Liver (tissue), 9 donors: Measurements from ENCODE around the gene ZIC1. TPM values are rescaled to one million over a fixed set of nuclear protein-coding genes. Genes with fewer than 3 reads are reported as not detected.

ENCODE experiments used
- DNase-seq: peaks from one replicate; pipeline ENCODE4 v3.0.0-alpha.2; 2017; ENCODE audit warnings: low spot score
- H3K27ac ChIP-seq, 2 donors: one replicate each; pipeline ENCODE4 v1.7.0; 2013; ENCODE audit warnings: inconsistent platforms in 2 of 2, low read length in 2 of 2, control low read depth in 1 of 2, low read depth in 1 of 2, mild to moderate bottlenecking in 1 of 2
- H3K27me3 ChIP-seq, 4 donors: one replicate each; pipeline versions ENCODE4 v1.6.1 to v1.7.0; 2013; ENCODE audit warnings: low read length in 3 of 4, inconsistent platforms in 1 of 4, mild to moderate bottlenecking in 1 of 4, moderate library complexity in 1 of 4; ENCODE audit not compliant: control insufficient read depth in 4 of 4, insufficient read depth in 4 of 4
- H3K36me3 ChIP-seq, 4 donors: one replicate each; pipeline versions ENCODE4 v1.6.1 to v1.7.0; 2013; ENCODE audit warnings: low read length in 3 of 4, mild to moderate bottlenecking in 3 of 4, low read depth in 1 of 4, moderate library complexity in 1 of 4; ENCODE audit not compliant: control insufficient read depth in 4 of 4, insufficient read depth in 3 of 4
- H3K4me1 ChIP-seq, 4 donors: one replicate each; pipeline versions ENCODE4 v1.6.1 to v1.7.0; 2013; ENCODE audit warnings: low read length in 3 of 4, mild to moderate bottlenecking in 3 of 4, moderate library complexity in 1 of 4; ENCODE audit not compliant: control insufficient read depth in 4 of 4, insufficient read depth in 4 of 4
- H3K4me3 ChIP-seq, 3 donors: one replicate each; pipeline versions ENCODE4 v1.6.1 to v1.7.0; 2013; ENCODE audit warnings: low read length in 3 of 3, control low read depth in 1 of 3, low read depth in 1 of 3, mild to moderate bottlenecking in 1 of 3
- H3K9ac ChIP-seq, 2 donors: one replicate each; pipeline ENCODE4 v1.7.0; 2013; ENCODE audit warnings: low read length in 2 of 2, mild to moderate bottlenecking in 2 of 2, moderate library complexity in 2 of 2, control low read depth in 1 of 2, low read depth in 1 of 2
- H3K9me3 ChIP-seq, 4 donors: one replicate each; pipeline versions ENCODE4 v1.6.1 to v1.7.0; 2013; ENCODE audit warnings: low read length in 3 of 4; ENCODE audit not compliant: control insufficient read depth in 4 of 4
- ATF3 ChIP-seq: IDR thresholded peaks from 2 replicates; pipeline ENCODE4 v1.6.1; 2016; ENCODE audit warnings: antibody characterized with exemption
- EGR1 ChIP-seq, 2 donors: IDR thresholded peaks; 2 replicates each; pipeline ENCODE4 v1.6.1; 2016 to 2018; ENCODE audit warnings: antibody characterized with exemption in 2 of 2, low read depth in 2 of 2
- FOXA1 ChIP-seq: IDR thresholded peaks from 2 replicates; pipeline ENCODE4 v1.6.1; 2016; ENCODE audit warnings: antibody characterized with exemption
- FOXA2 ChIP-seq: IDR thresholded peaks from 2 replicates; pipeline ENCODE4 v1.6.1; 2016; ENCODE audit warnings: antibody characterized with exemption
- GABPA ChIP-seq, 2 donors: IDR thresholded peaks in 1 of 2; conservative IDR thresholded peaks in 1 of 2; 2 replicates each; pipeline ENCODE4 v1.6.1; 2016; ENCODE audit warnings: antibody characterized with exemption in 2 of 2, mild to moderate bottlenecking in 1 of 2, moderate library complexity in 1 of 2
- HNF4A ChIP-seq, 2 donors: conservative IDR thresholded peaks; 2 replicates each; pipeline ENCODE4 v1.6.1; 2016; ENCODE audit warnings: antibody characterized with exemption in 2 of 2, mild to moderate bottlenecking in 2 of 2
- HNF4G ChIP-seq: IDR thresholded peaks from 2 replicates; pipeline ENCODE4 v1.6.1; 2016; ENCODE audit warnings: antibody characterized with exemption
- JUND ChIP-seq, 2 donors: IDR thresholded peaks; 2 replicates each; pipeline ENCODE4 v1.6.1; 2016; ENCODE audit warnings: antibody characterized with exemption in 2 of 2
- MAX ChIP-seq: IDR thresholded peaks from 2 replicates; pipeline ENCODE4 v1.6.1; 2016; ENCODE audit warnings: antibody characterized with exemption
- NR2F2 ChIP-seq: IDR thresholded peaks from 2 replicates; pipeline ENCODE4 v1.6.1; 2016; ENCODE audit warnings: antibody characterized with exemption
- RAD21 ChIP-seq, 2 donors: IDR thresholded peaks; 2 replicates each; pipeline ENCODE4 v1.6.1; 2016; ENCODE audit warnings: antibody characterized with exemption in 2 of 2, mild to moderate bottlenecking in 2 of 2
- REST ChIP-seq: IDR thresholded peaks from 2 replicates; pipeline ENCODE4 v1.6.1; 2016; ENCODE audit warnings: antibody characterized with exemption, mild to moderate bottlenecking
- RXRA ChIP-seq, 2 donors: IDR thresholded peaks; 2 replicates each; pipeline ENCODE4 v1.6.1; 2017 to 2018; ENCODE audit warnings: antibody characterized with exemption in 2 of 2, mild to moderate bottlenecking in 1 of 2
- SP1 ChIP-seq: IDR thresholded peaks from 2 replicates; pipeline ENCODE4 v1.6.1; 2018; ENCODE audit warnings: antibody characterized with exemption, mild to moderate bottlenecking
- TAF1 ChIP-seq: conservative IDR thresholded peaks from 2 replicates; pipeline ENCODE4 v1.6.1; 2016; ENCODE audit warnings: antibody characterized with exemption, mild to moderate bottlenecking
- YY1 ChIP-seq: IDR thresholded peaks from 2 replicates; pipeline ENCODE4 v1.6.1; 2016; ENCODE audit warnings: antibody characterized with exemption, mild to moderate bottlenecking
- WGBS: extraction: QIAGEN DNeasy Blood & Tissue Kit; methylation state at CpG from one replicate; pipeline ENCODE4 v1.1.7; 2013; 5-methylcytosine and 5-hydroxymethylcytosine counted together
- polyA plus RNA-seq, 2 donors: library from polyadenylated mRNA; stranded (reverse) in 1 of 2; unstranded in 1 of 2; fragments of 200-250 nt in 1 of 2; fragments of >200 nt in 1 of 2; fragmentation: Nextera tagmentation in 1 of 2; extraction: Ambion mirVana in 1 of 2; gene quantifications; one replicate each; pipeline versions ENCODE4 v1.2.1 to v1.2.3, GENCODE V29; 2013 to 2015
- total RNA-seq, 2 donors: library from RNA; depleted of rRNA; stranded (reverse); fragments of >200 nt; gene quantifications; one replicate each; pipeline ENCODE4 v1.2.3, GENCODE V29; 2014
- TF ChIP-seq, protein P1 (sequence below): fragments of 150-350 bp; IDR thresholded peaks from 2 replicates; pipeline ENCODE4 v1.5.1; 2017; ENCODE audit warnings: improper control_type of control experiment, low read depth, low read length; ENCODE audit not compliant: missing input control
- TF ChIP-seq, protein P2 (sequence below): IDR thresholded peaks from 2 replicates; pipeline ENCODE4 v1.6.1; 2016; ENCODE audit warnings: antibody characterized with exemption
- donor health status: healthy.
- donor health status: healthy.
- donor health status: healthy.
- donor health status: healthy.
- donor health status: healthy.

Gene ZIC1
- total and polyA plus RNA-seq, 4 donors = 4.4 TPM; not detected in 3

GRCh38 chr3:147426931-147427330 is 17.8 kb downstream of the ZIC1 start (continued):
- TF ChIP-seq, protein P1, sequence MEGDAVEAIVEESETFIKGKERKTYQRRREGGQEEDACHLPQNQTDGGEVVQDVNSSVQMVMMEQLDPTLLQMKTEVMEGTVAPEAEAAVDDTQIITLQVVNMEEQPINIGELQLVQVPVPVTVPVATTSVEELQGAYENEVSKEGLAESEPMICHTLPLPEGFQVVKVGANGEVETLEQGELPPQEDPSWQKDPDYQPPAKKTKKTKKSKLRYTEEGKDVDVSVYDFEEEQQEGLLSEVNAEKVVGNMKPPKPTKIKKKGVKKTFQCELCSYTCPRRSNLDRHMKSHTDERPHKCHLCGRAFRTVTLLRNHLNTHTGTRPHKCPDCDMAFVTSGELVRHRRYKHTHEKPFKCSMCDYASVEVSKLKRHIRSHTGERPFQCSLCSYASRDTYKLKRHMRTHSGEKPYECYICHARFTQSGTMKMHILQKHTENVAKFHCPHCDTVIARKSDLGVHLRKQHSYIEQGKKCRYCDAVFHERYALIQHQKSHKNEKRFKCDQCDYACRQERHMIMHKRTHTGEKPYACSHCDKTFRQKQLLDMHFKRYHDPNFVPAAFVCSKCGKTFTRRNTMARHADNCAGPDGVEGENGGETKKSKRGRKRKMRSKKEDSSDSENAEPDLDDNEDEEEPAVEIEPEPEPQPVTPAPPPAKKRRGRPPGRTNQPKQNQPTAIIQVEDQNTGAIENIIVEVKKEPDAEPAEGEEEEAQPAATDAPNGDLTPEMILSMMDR = no peak

GRCh38 chr3:147427746-147428145 is 18.6 kb downstream of the ZIC1 start:
- H3K9me3 ChIP-seq = no peaks in the 10 kb centered on the region

More at GRCh38 chr3:147427746-147428145, 18.6 kb downstream of the ZIC1 start:
- DNase-seq = no peak
- H3K27ac ChIP-seq = no peak overlapping the region
- 57% methylated on average over 3 of the region's 3 CpGs for WGBS
- no peaks in the 10 kb centered on the region for H3K4me1 ChIP-seq
- no peak overlapping the region for H3K4me3 ChIP-seq
- H3K27me3 ChIP-seq = peaks cover 0 to 21% (median 1%) of the 10 kb centered on the region in 4 donors
- H3K9ac ChIP-seq = no peak overlapping the region
- no peak for TF ChIP-seq ATF3
- TF ChIP-seq MAX = no peak
- TF ChIP-seq HNF4G = no peak
- TF ChIP-seq HNF4A (conservative IDR thresholded peaks at IDR 0.05) = no peak
- TF ChIP-seq RAD21 (IDR thresholded peaks at IDR 0.05) = no peak
- no peak for TF ChIP-seq RXRA (IDR thresholded peaks at IDR 0.05)
- no peak for TF ChIP-seq REST
- TF ChIP-seq, protein P2, sequence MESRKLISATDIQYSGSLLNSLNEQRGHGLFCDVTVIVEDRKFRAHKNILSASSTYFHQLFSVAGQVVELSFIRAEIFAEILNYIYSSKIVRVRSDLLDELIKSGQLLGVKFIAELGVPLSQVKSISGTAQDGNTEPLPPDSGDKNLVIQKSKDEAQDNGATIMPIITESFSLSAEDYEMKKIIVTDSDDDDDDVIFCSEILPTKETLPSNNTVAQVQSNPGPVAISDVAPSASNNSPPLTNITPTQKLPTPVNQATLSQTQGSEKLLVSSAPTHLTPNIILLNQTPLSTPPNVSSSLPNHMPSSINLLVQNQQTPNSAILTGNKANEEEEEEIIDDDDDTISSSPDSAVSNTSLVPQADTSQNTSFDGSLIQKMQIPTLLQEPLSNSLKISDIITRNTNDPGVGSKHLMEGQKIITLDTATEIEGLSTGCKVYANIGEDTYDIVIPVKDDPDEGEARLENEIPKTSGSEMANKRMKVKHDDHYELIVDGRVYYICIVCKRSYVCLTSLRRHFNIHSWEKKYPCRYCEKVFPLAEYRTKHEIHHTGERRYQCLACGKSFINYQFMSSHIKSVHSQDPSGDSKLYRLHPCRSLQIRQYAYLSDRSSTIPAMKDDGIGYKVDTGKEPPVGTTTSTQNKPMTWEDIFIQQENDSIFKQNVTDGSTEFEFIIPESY = no peak
- no peak for TF ChIP-seq JUND (IDR thresholded peaks at IDR 0.05)
- no peak for TF ChIP-seq SP1
- TF ChIP-seq, protein P1 = no peak
- no peak for TF ChIP-seq YY1
- no peak for TF ChIP-seq TAF1
- no peak for TF ChIP-seq FOXA2
- no peak for TF ChIP-seq EGR1 (IDR thresholded peaks at IDR 0.05; ENCODE audit: low read depth in 2 of 2)
- TF ChIP-seq FOXA1 = no peak
- no peak for TF ChIP-seq NR2F2
- no peak for TF ChIP-seq GABPA (IDR thresholded peaks at IDR 0.05 in 1 of 2, conservative IDR thresholded peaks at IDR 0.05 in 1 of 2)
- H3K36me3 ChIP-seq = no peaks in the 10 kb centered on the region
